GM10266 (cell line): ENCODE results near the gene POLG.

Experiments
- DNase-seq: peaks from one replicate; pipeline ENCODE4 v3.0.0; 2012; ENCODE audit errors: extremely low spot score
- CTCF ChIP-seq: IDR thresholded peaks from 2 replicates; pipeline ENCODE4 v1.5.1; 2012; ENCODE audit warnings: mild to moderate bottlenecking, low read depth; ENCODE audit not compliant: control insufficient read depth, insufficient read depth; ENCODE audit errors: missing control alignments

Gene POLG

GRCh38 chr15:89379251-89379695 is 44.6 kb upstream of the POLG start:
- no peak for TF ChIP-seq CTCF
- no peak for DNase-seq

GRCh38 chr15:89378296-89379151 is 43.9 kb upstream of the POLG start:
- no peak for TF ChIP-seq CTCF
- DNase-seq, result peak; percentile 19

GRCh38 chr15:89377842-89378295 is 43.2 kb upstream of the POLG start:
- DNase-seq, result no peak
- TF ChIP-seq CTCF, result no peak

GRCh38 chr15:89377024-89377841 is 42.6 kb upstream of the POLG start:
- TF ChIP-seq CTCF, result no peak
- no peak for DNase-seq

GRCh38 chr15:89376388-89376787 is 41.8 kb upstream of the POLG start:
- no peak for TF ChIP-seq CTCF
- DNase-seq, result no peak

- peak; percentile 15 for DNase-seq
- no peak for TF ChIP-seq CTCF
These were observed 40.7 kb upstream of the POLG start for GRCh38 chr15:89375093-89376005.
